HEK293T (cell line): Measurements from ENCODE around the gene CCIN.

Experiments
- ARNT ChIP-seq: fragments of 450-650 bp; IDR thresholded peaks from 2 replicates; pipeline ENCODE4 v1.6.1; 2017; ENCODE audit warnings: mild to moderate bottlenecking
- BHLHE40 ChIP-seq: fragments of 450-650 bp; IDR thresholded peaks from 2 replicates; pipeline ENCODE4 v1.6.1; 2016; ENCODE audit warnings: mild to moderate bottlenecking, moderate library complexity, borderline replicate concordance
- ELF4 ChIP-seq: fragments of 450-650 bp; IDR thresholded peaks from 2 replicates; pipeline ENCODE4 v1.6.1; 2017; ENCODE audit warnings: antibody characterized with exemption
- FOXA1 ChIP-seq: fragments of 450-650 bp; IDR thresholded peaks from 2 replicates; pipeline ENCODE4 v1.6.1; 2016; ENCODE audit warnings: mild to moderate bottlenecking
- FOXK2 ChIP-seq: fragments of 450-650 bp; IDR thresholded peaks from 2 replicates; pipeline ENCODE4 v1.6.1; 2016; ENCODE audit warnings: mild to moderate bottlenecking
- FOXM1 ChIP-seq: fragments of 450-650 bp; IDR thresholded peaks from 2 replicates; pipeline ENCODE4 v1.6.1; 2017; ENCODE audit warnings: mild to moderate bottlenecking, borderline replicate concordance
- HDGF ChIP-seq: fragments of 450-650 bp; IDR thresholded peaks from 2 replicates; pipeline ENCODE4 v1.6.1; 2017; ENCODE audit warnings: antibody characterized with exemption, borderline replicate concordance
- NFRKB ChIP-seq: fragments of 450-650 bp; IDR thresholded peaks from 2 replicates; pipeline ENCODE4 v1.6.1; 2016; ENCODE audit warnings: mild to moderate bottlenecking, moderate library complexity
- SP1 ChIP-seq: fragments of 450-650 bp; IDR thresholded peaks from 2 replicates; pipeline ENCODE4 v1.6.1; 2017
- SUZ12 ChIP-seq: fragments of 450-650 bp; IDR thresholded peaks from 2 replicates; pipeline ENCODE4 v1.6.1; 2016; ENCODE audit warnings: mild to moderate bottlenecking
- ZNF384 ChIP-seq: fragments of 450-650 bp; IDR thresholded peaks from 2 replicates; pipeline ENCODE4 v1.6.1; 2016
- TF ChIP-seq, protein P1 (sequence below): fragments of 450-650 bp; IDR thresholded peaks from 2 replicates; pipeline ENCODE4 v1.6.1; 2016

DNA sequence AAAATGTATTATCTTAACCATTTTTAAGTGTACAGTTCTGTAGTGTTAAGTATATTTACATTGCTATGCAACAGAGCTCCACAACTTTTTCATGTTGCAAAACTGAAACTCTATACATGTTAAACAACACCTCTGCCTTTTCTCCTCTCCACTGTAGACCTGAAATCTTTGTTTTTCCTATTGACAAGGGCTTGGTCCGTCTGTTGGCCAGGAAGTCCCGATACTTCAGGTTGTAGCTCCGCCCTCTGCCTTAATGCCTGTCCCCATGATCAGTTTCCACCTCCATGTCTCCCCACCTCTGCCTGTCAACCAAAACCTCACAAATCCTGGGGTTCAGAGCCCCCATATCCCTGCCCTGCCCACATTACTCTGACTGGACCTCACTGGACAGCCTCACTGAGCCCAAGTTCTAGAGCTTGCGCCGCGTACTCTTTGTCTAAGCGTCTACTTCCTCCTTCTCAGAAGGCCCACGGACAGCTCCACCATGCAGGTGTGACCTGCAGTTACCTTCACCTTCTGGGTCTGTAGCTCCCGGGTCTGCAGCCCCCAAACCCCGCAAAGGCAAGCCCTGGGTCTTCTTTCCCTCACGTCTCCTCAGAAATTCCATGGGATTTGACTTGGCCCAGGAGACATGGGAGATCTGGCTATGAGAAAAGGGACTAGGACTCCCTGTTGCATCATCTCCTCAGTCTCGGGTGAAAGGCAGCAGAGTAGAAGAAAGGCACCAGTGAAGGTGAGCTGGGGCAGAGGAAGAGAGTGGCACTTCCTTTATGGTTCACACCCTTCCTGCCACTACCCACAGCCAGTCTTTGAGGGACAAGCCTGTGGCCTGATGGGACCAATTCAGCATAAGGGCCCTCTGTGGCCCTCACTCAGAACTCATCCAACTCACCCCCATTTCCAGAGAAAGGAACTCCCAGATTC lies 24.6 kb upstream of the CCIN start:
- TF ChIP-seq ELF4 (no peak), FOXM1 (no peak), ZNF384 (no peak), SUZ12 (no peak), FOXK2 (no peak), NFRKB (no peak), BHLHE40 (no peak), HDGF (no peak), ARNT (no peak), SP1 (no peak), FOXA1 (no peak)
- TF ChIP-seq, protein P1, sequence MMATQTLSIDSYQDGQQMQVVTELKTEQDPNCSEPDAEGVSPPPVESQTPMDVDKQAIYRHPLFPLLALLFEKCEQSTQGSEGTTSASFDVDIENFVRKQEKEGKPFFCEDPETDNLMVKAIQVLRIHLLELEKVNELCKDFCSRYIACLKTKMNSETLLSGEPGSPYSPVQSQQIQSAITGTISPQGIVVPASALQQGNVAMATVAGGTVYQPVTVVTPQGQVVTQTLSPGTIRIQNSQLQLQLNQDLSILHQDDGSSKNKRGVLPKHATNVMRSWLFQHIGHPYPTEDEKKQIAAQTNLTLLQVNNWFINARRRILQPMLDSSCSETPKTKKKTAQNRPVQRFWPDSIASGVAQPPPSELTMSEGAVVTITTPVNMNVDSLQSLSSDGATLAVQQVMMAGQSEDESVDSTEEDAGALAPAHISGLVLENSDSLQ = no peak
